Endometrium (tissue), 2 donors: ENCODE data around the gene HAPLN2.
"Not testable (repeated sequence)": the region's sequence is repeated elsewhere in the genome, so short reads cannot be mapped to it uniquely, and the experiment has no call there.

ENCODE experiments used
- FAIRE-seq: peaks from 2 replicates; lab custom pipeline; 2012; peaks lifted over from hg19 to GRCh38; lab: Jason Lieb, UNC
- donor health status: control.
- donor health status: control.

Gene HAPLN2

GRCh38 chr1:156618853-156619581 is at the start of gene HAPLN2:
Gene HAPLN2, plus strand, starts transcription at chr1:156619415. Its CDS starts 4,076 bp downstream, at chr1:156623491.
- no peak for FAIRE-seq

- no peak for FAIRE-seq
Observed at GRCh38 chr1:156571261-156571852, 47.9 kb upstream of the HAPLN2 start.

DNA sequence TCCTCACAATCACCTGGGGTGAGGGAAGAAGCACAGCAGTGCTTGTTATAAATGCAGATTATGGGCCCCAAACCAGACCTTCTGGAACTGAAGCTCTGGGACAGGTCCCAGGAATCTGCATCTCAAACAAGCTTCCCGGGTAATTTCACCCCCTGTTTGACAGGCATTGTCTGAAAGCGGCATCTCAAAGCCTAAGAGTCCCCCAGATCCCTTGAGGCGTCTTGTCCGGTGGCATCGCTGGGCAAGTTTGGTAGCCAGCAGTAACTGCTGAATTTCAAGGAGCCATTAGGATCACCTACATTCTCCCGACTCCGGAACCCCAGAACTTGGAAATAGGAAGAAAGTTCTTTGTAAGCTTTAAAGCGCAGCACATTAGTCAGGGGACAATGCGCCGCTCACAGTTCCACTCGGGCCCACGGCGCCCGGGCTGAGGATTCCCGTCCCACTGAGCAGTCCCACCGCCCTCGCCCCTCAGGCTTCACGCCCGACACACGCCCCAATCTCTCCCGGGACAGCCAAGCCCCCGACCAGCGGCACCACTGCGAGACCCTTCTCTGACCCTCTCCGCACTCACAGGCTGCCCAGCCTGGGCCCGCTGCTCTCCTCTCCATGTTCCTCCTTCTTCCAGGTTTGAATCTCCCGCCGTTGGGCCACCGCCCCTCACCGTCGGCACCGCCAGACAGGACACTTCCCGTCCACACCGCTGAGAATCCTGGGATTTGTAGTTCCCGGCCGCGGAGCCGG is 47.1 kb upstream of the HAPLN2 start, which contains the start of gene IQGAP3:
Gene IQGAP3 (minus strand): TSS at position 647 of the 744 bp plus-strand sequence. CDS start 36 bp downstream, at position 611.
- FAIRE-seq: no peak

DNA sequence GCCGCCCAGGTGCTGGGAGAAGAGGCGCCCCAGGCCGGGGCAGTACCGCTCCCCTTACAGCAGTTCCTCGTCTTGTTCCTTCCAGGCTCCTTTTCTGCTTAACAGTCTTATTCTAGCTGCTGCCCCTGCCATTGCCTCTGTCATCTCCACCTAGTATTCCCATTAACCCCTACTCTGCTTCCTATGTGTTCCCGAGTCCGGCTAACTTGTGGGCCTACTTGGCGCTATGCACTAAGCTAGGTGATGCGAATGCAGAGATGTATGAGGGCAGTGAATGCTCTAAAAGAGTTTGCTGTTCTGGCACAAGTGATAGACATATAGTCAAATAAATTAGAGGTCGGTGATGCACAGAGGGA is 46.6 kb upstream of the HAPLN2 start:
- no peak for FAIRE-seq

DNA sequence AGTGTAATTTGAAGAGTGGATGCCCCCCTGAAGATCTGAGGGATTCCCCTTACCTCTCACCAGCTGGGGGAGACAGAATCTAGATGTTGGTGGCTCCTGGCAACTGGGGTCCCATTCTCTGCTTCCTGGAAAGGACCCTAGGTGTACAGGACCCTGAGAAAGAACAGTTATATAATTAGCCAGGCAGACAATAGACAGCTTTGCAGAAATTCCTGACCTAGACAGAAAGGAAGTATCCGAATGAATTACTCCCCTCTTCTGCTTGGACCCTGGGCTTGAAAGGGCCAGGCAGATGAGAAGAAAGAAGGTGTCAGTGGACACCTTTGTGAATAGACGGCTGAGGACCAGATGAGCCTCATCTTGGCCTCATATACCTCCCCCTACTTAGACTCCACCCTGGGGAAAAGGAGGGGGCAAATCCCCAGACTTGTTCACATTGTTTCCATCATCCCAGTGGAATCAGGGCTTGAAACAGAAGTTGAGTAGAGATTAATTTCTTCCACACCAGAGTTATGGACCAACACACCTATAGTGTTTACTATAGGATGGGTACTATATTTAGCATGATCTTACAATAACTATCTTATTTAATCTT is 45.1 kb upstream of the HAPLN2 start:
- FAIRE-seq: no peak

- FAIRE-seq: no peak
Observed at GRCh38 chr1:156577550-156577949, 41.7 kb upstream of the HAPLN2 start.

DNA sequence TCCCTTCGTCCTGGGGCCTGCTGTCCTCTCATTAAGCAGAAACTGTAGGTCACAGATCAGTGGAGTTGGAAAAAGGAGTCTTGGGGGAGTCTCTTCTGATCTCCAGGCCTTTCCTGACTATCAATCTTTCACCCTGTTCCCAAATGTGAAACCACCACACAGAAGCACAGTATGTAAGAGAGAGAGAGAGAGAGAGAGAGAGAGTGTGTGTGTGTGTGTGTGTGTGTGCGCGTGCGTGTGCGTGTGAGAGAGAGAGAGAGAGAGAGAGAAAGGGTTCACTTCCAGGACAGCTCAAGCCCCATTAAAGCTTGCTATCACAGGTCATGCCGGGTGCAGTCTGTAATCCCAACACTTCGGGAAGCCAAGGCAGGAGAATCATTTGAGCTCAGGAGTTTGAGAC is 41.2 kb upstream of the HAPLN2 start:
- FAIRE-seq: no peak

GRCh38 chr1:156579472-156579871 is 39.7 kb upstream of the HAPLN2 start, which contains the start of gene TTC24:
Gene TTC24, plus strand, starts transcription at chr1:156579723. Its CDS starts 1,642 bp downstream, at chr1:156581365.
- FAIRE-seq: no peak

DNA sequence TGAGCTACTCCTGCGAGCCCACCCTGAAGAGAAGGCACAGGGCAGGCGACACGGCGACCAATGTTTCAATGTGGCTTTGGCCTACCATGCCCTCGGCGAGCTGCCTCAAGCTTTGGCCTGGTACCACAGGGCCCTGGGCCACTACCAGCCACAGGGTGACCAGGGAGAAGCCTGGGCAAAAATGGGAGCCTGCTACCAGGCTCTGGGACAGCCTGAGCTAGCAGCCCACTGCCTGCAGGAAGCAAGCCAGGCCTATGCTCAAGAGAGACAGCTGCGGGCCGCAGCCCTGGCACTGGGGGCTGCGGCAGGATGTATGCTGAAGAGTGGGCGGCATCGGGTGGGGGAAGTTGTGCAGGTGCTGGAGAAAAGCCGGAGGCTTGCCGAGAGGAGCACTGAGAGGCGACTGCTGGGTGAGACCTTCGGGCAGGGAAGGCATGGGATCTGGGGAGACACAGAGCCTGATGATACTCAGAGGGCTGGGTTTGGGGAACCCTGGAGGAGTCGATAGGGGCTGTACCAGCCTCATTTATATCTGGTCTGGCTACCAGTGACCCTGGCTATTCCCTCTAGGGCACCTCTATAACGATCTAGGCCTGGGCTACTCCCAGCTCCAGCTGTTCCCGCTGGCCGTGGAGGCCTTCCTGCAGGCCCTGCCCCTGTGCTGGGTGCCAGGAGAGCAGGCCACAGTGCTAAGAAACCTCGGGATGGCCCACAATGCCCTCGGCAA is 37.4 kb upstream of the HAPLN2 start:
- no peak for FAIRE-seq

GRCh38 chr1:156582388-156583017 is 36.7 kb upstream of the HAPLN2 start:
- no peak for FAIRE-seq

GRCh38 chr1:156583821-156584622 is 35.2 kb upstream of the HAPLN2 start:
- FAIRE-seq: no peak

DNA sequence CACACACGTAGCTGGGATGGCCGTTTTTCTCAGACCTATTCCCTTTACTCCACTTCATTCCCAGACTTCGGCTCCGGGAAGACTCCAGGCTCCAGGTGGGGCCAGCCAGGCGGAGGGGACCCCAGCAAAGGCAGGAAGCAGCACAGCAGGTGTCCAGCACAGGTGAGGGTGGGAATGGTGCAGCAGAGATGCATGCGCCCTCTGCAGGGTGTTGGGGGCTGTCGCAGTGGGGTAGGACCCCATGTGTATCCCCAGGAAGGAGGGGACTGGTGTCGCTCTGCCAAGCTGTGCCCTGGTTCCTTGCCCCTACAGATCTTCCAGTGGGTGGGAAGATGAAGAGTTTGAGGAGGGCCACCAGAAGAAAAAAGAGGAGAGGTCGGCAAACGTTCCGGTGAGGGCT is 34.4 kb upstream of the HAPLN2 start:
- FAIRE-seq: no peak

DNA sequence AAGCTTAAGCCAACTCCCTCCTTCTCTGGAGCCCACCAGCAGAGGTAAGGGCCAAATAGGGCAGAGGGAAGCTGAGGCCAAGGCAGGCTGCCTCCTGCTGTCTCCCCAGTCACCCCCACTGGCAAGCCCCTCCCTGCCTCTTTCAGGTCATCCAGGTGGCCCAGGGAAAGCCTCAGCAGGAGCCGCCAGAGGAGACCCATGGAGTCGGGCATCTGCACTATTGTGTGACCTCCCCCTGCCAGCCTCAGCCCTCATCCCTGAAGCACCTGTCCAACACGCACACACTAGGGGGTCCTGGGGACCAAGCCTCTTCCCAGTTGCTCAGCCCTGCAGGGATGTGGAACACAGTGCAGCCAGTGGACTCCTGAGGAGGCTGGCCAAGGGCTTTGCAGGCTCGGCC is 32.9 kb upstream of the HAPLN2 start:
- FAIRE-seq: no peak

- no peak for FAIRE-seq
Observed at GRCh38 chr1:156586892-156587477, 32.2 kb upstream of the HAPLN2 start.

- not testable (repeated sequence) for FAIRE-seq
Observed at GRCh38 chr1:156587927-156588326, 31.3 kb upstream of the HAPLN2 start.

DNA sequence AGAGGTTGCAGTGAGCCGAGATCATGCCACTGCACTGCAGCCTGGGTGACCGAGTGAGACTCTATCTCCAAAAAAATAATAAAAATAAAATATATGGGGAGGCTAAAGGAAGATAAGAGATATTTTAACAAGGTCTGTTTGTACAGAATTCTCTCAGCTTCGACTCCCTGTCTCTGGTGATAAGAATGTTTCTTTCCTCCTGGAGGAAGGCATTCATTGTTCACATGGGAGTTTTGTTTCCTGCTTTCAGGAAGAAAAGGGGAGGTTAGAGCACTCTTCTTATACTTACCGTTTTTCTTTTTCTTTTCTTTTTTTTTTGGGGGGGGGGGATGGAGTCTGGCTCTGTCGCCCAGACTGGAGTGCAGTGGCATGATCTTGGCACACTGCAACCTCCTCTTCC is 29.7 kb upstream of the HAPLN2 start:
- no peak for FAIRE-seq

GRCh38 chr1:156590326-156591180 is 28.7 kb upstream of the HAPLN2 start:
- FAIRE-seq: no peak

- no peak for FAIRE-seq
Observed at GRCh38 chr1:156591181-156591431, 28.1 kb upstream of the HAPLN2 start.

GRCh38 chr1:156591432-156592157 is 27.6 kb upstream of the HAPLN2 start, which contains the start of gene NAXE:
Gene NAXE, plus strand, starts transcription at chr1:156591776. Its CDS starts 29 bp downstream, at chr1:156591805.
- FAIRE-seq: no peak
